NCI-H2227 (cell line): ENCODE results near the gene CYSLTR2.
"Not testable (repeated sequence)": the region's sequence is repeated elsewhere in the genome, so short reads cannot be mapped to it uniquely, and the experiment has no call there.

Source experiments
- DNase-seq: peaks from one replicate; lab custom pipeline; 2025; ENCODE audit not compliant: unreplicated experiment; lab: John Stamatoyannopoulos, UW

CYSLTR2 gene

DNA sequence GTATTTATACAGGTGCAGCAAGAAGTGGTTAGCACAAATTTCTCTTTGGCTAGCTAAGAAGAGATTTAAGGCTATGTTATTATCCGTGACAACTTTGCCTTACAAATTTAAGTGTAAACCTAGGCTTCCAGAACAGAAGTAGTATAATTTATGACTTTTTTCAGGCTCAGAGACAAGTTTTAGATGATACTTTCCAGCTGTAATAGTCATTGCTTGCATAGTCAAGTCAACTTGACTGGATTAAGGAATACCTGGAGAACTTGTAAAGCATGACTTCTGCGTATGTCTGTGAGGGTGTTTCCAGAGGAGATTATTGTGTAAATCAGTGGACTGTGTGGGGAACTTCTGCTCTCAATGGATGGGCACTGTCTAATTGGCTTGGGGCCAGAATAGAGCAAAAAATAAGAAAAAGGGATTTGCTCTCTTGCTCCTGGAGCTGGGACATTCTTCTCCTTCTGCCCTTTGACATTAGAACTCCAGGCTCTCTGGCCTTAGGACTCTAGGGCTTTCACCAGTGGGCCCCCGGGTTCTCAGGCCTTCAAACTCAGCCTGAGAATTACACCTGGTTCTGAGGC is 33.0 kb downstream of the CYSLTR2 start:
- no peak for DNase-seq

DNA sequence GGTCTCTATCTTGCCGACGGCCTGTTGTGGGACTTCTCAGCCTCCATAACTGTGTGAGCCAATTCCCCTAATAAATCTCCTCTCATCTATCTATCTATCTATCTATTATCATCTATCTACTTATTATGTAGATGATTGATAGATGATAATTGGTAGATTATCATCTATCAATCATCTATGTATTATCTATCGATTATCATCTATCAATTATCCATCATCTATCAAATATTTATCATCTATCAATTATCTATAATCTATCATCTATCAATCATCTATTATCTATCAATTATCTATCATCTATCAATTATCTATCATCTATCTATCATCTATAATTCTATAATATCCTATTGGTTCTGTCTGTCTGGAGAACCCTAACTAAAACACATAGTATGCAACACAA is 33.5 kb downstream of the CYSLTR2 start:
- no peak for DNase-seq

DNA sequence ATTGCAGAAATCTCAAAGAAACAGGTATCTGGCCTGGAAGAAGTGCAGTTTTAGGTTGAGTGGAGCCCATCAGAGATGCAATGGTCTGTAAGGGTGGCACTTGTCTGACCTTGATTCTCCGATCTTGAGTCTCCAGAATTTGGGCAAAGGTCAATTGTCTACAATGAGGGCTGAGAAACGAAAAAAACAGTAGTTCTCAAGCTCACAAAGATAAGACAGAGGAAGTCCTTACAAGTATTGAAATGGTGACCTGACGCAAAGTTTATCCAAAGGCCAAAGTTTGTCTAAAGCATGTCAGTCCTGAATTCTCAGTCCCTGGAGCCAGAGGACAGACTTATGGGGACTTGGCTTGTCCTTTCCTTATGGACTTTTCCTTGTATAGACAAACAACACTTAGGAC is 40.3 kb downstream of the CYSLTR2 start:
- DNase-seq, result no peak

DNA sequence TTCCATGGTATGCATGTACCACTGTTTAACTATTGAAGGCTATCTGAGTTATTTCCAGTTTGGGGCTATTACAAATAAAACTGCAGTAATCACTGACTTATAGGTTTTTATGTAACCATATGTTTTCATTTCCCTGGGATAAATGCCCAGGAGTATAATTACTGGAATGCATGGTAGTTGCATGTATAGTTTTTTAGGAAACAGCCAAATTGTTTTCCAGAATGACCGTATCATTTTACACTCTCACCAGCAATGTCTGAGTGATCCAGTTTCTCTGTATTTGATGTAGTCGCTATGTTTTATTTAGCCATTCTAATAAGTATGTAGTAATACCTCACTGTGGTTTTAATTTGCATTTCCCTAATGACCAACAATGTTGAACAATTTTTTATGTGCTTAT is 42.0 kb downstream of the CYSLTR2 start:
- DNase-seq, result no peak

DNA sequence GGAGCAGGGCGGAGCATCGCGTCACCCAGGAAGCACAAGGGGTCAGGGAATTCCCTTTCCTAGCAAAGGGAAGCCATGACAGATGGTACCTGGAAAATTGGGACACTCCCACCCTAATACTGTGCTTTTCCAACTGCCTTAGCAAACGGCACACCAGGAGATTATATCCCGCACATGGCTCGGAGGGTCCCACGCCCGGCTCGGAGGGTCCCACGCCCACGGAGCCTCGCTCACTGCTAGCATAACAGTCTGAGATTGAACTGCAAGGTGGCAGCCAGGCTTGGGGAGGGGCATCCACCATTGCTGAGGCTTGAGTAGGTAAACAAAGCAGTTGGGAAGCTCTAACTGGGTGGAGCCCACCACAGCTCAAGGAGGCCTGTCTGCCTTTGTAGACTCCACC is 42.9 kb downstream of the CYSLTR2 start:
- not testable (repeated sequence) for DNase-seq

DNA sequence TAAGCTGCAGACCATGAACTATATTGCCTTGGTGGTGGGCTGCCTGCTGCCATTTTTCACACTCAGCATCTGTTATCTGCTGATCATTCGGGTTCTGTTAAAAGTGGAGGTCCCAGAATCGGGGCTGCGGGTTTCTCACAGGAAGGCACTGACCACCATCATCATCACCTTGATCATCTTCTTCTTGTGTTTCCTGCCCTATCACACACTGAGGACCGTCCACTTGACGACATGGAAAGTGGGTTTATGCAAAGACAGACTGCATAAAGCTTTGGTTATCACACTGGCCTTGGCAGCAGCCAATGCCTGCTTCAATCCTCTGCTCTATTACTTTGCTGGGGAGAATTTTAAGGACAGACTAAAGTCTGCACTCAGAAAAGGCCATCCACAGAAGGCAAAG is 53.7 kb downstream of the CYSLTR2 start:
- no peak for DNase-seq

DNA sequence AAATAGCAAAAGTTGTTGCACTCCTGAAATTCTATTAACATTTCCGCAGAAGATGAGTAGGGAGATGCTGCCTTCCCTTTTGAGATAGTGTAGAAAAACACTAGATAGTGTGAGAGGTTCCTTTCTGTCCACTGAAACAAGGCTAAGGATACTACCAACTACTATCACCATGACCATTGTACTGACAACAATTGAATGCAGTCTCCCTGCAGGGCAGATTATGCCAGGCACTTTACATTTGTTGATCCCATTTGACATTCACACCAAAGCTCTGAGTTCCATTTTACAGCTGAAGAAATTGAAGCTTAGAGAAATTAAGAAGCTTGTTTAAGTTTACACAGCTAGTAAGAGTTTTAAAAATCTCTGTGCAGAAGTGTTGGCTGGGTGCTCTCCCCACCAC is 55.0 kb downstream of the CYSLTR2 start:
- DNase-seq, result no peak

DNA sequence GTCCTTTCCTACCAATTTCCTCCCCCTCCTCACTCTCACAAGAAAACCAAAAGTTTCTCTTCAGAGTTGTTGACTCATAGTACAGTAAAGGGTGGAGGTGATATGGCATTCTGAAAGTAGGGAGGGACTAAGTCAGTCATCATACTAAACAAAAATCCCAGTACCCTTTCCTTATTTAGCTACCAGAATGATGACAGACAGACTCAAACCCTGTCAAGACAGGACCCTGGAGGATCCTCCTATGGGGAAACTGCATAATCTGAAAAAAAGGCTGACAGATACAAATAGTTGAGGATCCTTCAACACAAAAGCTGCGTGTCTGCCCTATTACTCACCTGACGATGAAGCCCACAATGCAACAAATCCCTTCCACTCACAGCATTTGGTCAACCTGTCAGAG is 55.5 kb downstream of the CYSLTR2 start:
- DNase-seq, result no peak

DNA sequence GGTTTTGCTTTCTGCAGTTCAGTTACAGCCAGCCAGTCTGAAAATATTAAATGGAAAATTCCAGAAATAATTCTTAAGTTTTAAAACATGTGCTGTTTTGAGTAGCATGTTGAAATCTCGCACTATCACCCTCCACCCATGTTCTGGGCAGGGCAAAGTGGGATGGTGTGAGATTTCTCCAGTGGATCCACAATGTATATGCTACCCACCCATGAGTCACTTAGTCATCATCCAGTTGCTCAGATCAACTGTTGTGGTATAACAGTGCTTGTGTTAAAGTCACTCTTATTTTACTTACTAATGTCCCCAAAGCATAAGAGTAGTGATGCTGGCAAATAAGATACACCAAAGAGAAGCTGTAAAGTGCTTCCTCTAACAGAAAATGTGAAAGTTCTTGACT is 56.4 kb downstream of the CYSLTR2 start:
- DNase-seq, result no peak

DNA sequence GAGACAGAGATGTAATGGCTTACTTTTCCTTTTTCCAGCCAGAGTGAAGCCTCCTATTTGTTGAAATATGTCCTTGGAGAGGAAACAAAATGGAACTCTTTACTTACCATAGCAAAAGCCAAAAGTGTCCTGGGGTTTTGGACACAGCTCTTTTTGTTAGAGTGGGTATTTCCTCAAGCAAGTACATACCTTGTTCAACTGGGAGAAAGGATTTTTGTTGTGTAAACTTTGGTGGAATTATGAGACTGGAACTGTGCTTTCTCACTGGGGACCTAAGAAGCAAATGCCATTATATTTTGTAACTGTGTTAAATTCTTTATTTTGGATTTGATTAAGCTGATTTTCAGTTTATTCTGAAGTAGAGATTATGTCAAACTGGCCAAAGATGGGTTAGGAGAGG is 58.4 kb downstream of the CYSLTR2 start:
- no peak for DNase-seq

DNA sequence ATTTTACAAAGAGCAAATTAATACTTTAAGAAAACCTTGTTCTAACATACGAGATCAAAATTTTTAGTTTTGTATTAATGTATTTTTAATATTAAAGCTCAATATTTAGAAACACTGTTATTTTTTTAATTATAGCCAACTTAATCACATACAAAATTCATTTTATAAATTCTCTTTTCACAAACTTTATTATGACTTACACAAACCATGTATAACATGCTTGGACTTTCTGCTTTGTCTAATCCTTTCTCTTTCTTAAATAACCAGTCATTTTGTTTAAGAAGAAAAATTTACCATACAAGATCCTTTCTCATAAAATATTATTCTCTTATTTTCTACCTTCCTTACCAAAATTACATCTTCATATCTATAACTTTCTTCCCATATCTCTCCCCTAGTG is 62.2 kb downstream of the CYSLTR2 start:
- DNase-seq, result no peak

DNA sequence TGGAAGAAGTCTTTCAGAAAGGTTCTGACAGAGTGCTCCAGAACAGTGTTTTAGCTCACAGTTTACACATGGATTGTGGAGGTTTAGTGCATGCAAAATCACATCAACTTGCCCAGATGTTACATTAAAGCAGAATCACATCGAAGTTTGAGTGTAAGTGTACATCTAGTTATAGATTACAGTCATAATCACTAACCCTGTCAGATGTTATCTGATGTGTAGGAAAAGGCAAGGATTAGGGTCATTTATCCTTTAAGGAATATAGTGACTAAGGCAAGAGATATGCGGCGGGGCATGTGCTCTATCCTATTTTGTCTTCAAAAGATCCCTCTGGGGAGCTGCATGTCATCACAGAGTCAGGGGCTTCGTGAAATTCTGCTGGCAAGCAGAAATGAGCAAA is 66.9 kb downstream of the CYSLTR2 start:
- DNase-seq, result no peak

DNA sequence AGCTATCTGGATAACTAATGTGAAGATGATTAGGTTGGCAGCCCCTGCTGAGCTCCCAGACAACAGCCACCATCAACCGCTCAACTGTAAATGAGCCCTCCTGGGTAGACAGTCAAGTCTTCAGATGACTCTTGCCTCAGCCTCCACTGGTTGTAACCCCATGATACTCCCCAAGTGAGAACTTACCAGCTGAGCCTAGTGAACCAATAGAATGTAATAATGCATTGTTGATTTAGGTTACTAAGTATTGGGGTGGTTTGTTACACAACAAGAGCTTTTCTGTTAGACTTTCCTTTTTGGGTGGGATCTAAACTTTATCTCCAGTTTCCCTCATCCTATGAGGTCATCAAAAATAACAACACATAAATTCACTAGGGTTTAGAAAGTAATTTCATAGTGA is 69.4 kb downstream of the CYSLTR2 start:
- no peak for DNase-seq

DNA sequence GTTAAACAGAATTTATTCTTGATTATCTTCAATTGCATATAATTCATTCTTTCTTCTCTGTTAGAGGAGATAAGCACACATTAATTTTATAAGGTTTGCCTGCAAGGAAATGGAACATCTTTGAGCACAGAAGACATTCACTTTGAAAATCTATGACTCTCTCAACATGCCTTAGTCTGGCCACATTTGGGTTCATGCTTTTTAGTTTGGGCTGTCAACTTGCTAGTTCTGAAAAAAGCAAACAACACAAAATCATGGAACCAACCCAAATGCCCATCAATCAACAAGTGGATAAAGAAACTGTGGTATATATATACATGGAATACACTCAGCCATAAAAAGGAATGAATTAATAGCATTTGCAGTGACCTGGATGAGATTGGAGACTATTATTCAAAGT is 71.5 kb downstream of the CYSLTR2 start:
- DNase-seq, result no peak

DNA sequence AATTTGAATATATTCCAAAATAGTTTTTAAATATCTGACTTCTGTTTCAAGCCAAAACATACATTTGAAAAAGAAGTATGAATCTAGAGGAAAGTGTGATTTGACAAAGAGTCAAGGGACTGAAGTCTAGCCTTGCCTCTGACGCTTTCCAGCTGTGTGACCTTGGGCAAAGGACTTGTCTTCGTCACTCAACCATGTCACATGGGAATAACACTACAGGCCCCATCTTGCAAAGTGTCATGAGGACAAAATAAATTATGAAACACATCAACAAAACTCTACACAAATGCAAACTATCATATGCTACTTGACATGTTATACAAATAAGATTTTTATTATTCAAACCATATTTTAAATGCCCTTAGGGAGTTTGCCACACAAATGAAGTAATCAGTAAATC is 73.0 kb downstream of the CYSLTR2 start:
- DNase-seq, result no peak

DNA sequence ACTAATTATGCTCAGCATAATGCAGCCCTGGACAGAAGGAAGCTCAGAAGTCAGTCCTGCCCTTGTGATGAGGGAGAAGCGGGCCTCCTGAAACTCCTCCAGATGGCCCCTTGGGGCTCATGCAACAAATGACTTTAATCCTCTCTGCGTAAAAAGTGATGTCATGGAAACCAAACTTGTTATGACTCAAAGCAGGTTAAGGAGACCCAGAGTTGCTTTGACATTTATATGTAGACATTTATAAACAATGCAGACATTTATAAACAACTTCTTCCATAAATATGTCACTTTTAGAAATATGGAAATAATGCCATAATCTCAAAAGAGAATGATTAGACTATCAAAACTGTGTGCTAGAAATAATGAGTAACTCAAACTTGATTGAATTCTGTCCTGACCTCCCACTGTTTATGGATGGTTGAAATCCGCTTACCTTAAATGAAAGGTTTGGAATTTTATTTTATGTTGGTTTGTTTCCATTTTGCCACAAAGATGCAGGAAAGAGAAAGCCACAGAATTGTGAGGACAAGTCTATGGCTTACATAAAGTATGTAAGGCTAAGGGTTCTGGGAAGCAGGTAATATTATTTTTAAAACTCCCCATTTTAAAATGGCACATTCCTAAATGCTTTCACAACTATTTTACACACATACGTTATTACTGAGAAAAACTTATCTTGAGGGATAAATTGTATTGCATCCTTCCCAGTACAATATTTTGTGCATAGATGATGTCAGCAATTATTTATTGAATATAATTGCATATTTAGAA is 73.7 kb downstream of the CYSLTR2 start:
- DNase-seq, result no peak

DNA sequence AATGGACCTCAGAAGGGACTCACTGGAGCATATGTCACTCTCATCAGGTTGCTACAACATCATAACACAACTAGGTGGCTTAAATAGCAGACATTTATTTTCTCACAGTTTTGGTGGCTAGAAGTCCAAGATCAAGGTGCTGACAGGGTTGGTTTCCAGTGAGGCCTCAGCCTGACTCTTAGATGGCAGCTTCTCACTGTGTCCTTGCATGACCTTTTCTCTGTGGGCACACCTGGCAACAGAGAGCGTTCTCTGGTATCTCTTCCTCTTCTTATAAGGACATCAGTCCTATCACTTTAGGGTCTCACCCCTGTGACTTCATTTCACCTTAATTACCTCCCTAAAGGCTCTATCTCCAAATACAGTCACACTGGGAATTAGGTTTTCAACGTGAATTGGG is 74.5 kb downstream of the CYSLTR2 start:
- DNase-seq, result no peak

DNA sequence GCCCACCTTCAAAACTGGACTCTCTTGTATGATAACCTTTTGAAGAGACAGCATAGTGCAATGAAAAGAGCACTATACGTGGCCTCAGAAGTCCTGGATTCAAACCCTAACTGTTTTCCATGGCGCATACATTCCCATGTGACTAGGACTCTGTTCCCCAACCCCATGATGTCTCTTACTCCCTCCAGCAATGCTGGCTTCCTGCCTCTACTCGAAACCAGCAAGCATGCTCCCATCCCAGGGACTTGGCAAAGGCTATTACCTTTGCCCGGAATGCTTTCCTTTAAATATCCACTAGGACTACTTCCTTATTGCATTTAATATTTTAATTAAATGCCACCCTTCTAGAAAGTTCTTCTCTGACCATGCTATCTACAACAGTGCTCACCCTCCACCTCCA is 75.1 kb downstream of the CYSLTR2 start:
- DNase-seq, result no peak

DNA sequence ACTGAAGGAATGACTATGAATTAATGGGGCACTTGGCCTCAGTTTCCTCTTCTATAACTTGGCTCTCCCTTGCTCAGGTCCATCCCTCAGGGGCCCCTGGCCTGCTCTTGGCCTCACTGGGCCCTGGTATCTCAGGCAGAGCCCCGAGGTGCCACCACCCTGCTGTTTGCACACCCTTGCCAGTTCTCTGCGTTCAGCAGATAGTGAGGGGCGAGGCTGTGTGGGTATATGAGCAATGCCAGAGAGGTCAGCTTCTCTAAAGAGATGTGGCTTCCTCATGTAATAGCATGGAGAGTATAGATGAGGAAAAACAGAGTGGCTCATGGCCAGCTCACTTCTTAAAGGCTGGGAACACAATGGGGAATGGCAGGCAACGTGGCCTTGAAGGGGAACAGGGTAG is 76.1 kb downstream of the CYSLTR2 start:
- no peak for DNase-seq

DNA sequence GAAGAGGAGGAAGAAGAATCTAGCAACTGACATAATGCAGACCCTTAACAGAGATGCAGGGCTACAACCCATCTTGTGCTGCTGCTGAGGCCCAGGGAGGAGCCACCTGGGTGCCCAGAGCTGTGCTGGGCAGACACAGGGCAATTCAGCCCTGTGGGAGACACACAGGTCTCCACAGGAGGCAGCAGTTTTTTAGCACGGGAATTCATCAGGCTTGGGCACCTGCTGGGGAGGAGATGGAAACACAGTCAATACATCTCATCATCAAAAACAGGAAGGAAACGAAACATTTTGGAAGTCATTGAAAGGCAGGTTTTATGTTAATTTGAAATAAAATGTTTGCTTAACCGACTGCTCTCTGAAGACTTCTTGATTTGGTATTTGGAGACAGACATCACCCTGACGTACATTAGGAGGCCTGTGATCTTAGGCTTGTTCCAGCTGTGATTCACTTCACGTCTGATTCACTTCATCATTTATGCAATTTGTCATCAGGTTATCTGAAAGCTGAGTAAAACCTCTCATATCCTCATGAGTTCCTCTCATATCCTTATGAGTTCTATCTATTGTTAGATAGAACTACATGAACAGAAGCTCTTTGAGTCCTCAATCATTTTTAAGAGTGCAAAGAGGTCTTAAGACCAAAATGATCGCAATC is 77.4 kb downstream of the CYSLTR2 start:
- no peak for DNase-seq

DNA sequence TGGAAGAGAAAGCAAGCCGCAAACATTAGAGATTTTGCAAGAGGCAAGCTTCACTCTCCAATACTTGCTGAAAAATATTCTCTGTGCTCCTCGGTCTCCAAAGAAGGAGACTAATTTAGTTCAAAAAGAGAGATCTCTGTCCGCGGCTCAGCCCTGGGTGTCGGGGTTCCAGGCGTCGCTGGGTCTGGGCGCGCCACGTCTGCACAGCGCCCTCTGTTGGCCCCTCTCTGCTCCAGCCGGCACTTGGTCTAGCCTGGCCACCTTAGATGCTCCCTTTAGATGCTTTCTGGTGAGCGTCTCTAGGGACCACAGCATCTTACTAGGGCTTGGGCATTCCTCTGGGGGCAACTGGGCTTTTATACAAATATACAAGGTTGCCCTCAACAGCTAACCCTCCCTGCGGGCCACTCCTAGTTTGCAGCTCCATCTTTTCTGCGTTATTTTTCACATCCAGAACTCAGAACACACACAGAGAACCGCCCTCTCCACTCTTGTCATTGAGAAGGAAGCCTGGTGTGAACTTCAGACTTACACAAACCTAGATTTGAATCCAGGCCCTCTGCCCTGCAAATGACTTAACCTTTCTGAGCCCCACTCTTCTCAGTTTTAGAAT is 78.3 kb downstream of the CYSLTR2 start:
- no peak for DNase-seq

DNA sequence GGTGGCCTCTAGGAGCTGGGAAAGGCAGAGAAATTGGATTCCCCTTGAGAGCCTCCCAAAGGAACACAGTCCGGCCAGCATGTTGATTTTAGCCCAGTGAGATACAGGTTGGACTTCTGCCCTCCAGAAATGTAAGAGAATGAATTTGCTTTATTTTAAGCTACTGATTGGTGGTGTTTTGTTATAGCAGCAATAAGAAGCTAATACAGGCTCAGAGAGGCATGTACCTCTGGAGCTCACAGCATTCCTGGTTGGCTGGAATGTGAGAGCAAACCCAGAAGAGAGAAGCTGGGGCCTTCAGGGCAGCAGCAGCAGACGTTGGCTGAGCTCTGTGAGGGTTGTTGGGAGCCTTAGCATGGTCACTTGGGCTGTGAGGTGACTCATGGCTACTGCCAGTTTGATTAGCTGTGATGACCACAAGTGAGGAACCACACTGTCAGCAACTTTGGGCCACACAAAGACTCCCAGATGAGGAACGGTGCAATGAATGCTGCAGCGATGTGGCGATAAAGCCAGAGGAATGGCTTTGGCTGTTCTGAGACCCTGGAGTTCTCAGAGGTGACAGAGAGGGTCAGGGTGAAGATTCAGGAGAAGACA is 80.1 kb downstream of the CYSLTR2 start:
- DNase-seq, result no peak
